CD4-positive, alpha-beta T cell treated with Interleukin-12 subunit alpha and Interleukin-12 subunit beta, for 1 hour (primary cell): ENCODE results near the gene CDCP2.
A peak's percentile ranks its signal among the peaks of the same experiment; 100 is the strongest.

ENCODE experiments used
- DNase-seq: peaks from one replicate; pipeline ENCODE4 v3.0.0-alpha.2; 2020

Gene CDCP2

DNA sequence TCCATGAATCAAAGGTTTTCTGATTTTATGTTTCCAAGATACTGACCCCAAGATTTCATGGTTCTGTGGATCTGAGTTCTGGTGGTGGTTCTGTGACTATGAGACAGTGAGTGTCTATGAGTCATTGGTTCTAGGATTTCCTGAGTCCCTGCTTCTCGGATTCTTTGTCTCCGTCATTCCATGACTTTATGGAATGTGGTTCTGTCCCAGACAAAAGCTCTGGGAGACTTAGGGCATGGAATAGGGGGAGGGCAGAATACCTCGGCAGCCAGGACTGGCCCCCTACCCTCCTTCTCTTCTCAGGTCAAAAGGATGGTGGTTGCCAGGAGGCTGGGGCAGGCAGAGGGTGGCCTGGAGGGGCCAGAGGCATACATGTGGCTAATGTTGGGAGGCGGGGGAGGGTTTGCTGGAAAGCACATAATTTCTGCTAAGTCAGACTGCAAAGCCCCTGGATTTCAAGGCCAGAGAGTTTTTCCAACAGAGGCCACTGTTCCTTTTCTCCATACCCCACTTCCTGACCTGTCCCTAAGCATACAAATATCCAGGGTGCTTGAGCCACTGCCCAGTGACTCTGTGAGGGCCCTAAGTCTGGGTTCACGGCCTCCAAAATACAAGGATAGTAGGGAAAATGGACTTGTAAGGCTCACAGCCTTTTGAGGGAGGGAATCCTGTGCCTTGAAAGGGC, 17.2 kb downstream of the CDCP2 start:
- DNase-seq = no peak

DNA sequence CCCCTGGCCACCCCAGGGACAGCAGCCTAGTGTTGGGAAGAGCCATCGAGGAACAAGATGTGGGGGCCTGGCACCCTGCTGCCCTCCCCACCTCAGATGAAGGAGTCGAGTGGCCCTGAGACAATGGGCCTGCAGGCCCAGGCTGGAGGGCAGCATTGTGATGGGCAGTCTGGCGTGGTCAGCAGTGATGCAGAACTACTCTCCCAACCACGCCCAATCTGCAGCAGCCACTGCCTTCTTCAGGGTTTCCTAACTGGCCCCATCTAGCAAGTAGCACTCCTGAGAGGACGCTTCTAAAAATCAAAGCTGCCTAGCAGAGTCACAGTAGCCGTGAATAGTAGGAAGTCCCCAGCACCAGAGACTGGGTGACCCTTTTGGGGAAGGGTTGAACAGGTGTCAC, 18.5 kb downstream of the CDCP2 start:
- no peak for DNase-seq

DNA sequence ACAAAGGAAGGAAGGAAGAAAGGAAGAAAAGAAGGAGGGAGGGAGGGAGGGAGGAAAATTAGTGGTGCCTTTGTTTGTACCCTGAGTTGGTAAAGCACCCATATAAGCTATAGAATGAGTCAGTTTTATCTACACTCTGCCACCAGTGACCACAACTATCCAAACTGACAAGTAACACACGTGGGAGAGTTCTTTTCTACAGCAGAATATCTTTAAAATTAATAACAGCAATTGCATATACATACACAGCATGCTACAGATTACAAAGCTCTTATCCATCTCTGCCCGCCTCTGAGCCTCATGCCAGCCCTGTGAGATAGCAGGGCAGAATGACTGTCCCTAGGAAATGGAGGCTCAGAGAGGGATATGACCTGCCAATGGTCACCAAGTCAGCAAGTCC, 20.3 kb downstream of the CDCP2 start:
- no peak for DNase-seq

DNA sequence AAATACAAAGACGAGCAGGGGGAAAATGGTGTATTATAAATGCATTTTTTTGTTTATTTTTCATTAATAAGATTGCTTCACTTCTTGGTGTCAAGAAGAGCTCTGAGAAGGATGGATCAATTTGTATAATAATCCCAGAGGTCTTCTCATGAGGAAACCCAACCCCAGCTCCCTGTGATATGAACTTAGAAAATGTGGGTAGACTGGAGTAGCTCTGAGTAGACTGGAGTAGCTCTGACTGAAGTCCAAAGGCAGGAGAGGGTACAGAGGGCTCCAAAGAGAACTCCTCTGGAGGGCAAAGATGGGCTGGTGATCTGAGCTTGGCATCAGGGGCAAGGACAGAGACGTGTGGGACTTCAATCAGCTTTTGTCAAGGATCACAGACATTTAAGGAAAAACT, 21.4 kb downstream of the CDCP2 start:
- DNase-seq = no peak

DNA sequence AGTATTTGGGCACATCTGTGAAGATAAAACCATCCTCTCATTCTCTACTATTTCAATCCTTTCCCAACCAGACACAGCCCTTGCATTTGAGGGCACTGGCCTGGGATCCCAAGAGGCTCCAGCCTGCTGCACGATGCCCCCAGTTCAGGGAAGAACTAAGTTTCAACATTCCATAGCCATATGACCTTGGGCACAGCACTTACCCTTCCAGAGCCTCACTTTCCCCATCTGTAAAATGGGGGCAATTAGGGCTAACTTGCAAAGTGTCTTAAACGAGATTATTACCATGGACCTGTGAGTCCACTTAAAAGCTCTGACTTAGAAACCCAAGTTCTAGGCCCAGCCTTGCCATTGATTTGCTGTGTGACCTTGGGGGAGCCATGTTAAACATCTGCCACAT, 22.9 kb downstream of the CDCP2 start:
- no peak for DNase-seq

DNA sequence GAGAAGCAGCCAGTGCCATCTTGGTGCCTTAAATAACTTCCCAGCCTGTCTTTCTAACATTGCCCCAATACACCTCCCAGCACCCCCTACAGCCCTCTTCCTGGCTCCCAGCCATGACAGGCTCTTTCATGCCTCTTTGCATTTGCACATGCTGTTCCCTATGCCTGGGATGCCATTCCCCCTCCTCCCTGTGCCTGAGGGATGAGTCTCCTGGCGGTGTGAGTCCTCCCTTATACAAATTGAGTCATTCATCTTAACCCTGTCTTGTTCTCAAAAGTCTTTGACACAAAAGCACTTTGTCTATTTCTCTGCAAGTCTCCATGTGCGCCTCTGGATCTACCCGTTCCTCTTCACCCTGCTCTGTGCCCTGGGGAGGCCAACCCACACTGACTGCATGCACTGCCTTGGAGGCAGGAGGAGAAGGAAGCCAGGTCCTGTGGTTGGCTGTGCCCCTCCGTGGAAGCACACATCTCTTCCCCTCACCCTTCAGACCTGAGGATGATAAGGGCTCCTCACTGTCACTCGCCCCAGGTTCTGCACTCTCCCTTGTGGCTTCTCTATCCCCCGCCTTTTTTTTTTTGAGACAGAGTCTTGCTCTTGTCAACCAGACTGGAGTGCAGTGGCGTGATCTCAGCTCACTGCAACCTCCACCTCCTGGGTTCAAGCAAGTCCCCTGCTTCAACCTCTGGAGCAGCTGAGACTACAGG, 25.1 kb downstream of the CDCP2 start:
- DNase-seq = no peak

DNA sequence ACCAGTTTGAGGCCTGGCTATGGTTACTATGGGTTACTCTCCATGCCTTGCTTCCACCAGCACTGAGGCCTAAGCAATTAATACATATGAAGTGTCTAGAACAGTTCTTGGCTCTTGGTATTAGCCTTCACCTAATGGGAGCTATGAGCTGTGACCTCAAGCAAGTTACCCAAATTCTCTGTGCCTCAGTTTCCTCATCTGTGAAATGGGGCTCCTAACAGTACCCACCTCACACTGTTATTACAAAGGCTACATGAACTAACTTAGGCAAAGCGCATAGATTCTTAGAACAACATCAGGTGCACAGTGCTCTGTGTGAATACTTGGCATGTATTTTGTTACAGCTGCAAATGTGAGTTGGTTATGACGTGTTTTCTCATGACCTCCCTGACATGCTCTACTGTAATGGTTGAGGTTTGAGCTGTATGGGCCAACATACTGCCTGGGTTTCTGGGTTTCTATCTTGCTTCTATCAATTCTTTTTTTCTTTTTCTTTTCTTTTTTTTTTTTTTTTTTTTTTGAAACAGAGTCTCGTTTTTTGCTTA, 26.5 kb downstream of the CDCP2 start:
- no peak for DNase-seq

DNA sequence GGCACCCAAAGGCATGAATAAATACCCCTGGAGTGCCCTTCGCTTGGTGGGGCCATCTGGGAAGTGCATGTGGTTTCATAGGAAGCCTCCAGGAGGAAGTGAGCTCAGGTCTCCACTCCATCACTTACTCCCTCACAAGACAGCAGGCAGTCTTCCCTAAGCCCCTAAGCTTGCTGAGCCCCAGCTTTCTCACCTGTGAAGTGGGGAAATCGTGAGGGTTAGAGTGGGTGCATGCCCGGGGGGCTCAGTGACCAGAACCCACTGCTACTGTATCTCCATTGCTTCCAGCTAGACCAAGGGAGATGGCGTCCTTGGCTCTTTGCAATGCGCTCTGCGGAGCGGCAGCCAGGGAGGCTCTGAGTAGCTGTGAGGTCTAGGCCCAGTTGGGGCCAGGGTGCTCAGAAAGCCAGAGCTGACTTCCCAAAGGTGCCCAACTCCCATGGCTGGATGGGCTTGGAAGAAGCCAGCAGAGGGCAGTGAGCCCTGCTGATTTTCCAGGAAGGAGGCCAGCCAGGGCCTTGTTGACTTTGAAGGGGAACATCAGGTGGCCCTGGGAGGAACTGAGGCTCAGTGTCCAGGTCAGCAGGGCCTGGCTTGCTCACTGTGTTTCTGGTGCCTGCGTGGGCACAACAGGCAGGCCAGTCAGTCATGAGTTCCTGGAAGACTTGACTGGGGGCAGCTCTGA, 27.3 kb downstream of the CDCP2 start:
- DNase-seq = no peak

DNA sequence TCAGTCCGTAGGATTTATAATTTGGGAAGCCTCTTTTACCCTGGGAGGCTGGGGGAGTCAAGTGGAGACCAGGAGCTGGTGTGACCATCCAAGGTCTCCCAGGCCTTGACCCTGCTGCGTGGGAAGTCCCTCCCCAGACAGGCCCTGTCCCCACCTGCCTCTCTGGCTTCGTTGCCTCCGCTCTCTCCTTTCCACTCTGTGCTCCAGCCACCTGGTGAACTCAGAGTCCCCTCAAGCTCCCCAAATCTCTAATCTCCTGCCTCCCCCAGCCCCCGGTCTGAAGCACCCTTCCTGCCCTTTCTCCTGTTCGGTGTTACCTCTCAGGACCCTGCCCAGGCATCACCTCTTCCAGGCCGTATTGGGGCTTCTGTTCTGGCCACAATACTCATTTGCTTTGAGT, 27.9 kb downstream of the CDCP2 start:
- no peak for DNase-seq

DNA sequence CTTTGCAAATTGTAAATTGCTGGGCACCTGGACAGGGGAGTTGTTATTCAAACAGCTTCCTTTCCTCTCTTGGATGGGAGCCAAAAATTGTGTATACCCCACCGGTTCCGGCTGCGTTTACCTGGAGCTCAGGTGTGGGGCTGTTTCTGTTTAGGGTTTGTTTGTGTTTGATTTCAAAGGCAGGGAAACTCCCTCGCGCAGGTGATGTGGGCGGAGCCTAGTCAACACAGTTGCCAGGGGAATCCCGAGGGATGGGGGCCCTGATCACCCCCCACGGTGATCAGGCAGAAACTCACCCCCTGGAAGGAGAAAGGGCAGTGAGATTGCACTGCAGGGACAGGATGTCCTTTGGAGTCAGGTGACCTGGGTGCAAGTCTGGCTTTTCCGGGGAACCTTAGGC, 28.3 kb downstream of the CDCP2 start:
- DNase-seq = no peak

DNA sequence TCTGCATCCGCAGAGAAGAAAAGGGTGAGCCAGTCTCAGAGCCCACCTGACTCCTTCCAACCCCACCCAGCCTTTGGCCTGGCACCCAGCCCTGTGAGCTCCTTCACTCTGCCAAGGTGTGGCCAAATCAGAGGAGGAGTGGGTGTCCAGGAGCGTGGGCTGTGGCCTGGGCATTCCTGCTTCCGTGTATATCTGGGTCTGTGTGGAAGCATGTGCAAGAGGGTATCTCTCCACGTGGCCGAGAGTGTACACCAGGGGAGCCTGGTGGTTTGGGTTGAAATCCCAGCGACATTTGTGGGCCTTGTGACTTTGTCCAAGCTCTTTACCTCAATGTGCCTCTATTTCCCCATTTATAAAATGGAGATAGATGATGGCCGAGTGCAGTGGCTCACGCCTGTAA, 29.8 kb downstream of the CDCP2 start:
- DNase-seq = no peak

DNA sequence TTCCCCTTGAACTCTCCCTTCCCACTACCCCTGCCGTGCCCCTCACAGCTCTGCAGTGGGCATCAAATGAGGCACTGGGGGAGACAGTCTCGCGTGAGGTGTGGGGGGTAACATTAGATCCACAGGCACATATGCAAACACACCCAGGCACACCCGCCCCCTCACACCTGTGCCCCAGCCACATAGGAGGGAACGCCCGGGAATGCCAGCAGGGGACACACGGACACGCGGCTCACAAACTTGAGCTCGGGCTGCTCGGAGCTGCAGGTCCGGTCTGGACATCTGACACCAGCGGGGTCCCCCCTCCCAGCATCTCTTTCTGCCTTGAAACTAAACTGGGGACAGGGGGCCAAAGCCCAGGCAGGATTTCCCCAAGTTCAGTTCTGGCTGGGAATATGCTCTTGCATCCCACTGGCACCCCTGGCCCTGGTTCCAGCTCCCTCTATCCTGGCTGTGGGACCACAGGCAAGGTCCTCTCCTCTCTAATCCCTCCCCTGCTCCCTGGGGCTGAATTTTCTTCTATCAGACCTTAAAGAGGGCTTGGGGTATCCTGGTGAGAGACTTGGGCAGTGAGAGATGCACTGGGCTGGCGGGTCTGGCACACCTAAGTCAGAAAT, 30.6 kb downstream of the CDCP2 start:
- DNase-seq = no peak

DNA sequence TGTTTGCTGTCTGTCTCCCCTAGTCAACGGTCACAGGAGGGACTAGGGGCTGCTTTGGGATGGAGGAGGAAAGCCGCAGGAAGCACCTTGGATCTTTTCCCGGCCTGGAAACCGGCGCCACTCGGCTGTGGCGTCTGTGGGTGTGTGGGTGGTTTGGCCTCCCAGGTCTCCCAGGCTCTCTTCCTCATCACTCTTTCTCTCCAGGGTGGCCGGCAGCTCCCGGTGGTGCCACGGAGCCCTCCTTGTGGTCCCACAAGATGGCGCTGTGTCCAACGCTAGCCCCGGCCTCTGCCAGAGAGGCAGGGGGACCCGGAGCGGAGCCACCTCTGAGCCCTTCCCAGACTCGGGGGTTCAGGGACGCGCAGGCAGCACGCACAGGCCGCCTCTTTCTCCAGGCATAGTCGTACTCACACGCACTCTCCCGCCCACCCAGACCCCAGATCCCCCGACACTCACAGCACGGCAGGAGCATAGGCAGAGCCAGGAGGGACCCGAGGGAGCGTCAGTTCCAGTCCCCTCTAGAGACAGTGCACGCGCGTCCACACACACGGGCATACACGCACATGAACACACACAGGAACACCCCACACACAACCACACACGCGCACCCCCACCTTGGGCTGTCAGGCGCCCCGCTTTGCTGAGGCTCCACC, 31.2 kb downstream of the CDCP2 start:
- peak; percentile 61 for DNase-seq

DNA sequence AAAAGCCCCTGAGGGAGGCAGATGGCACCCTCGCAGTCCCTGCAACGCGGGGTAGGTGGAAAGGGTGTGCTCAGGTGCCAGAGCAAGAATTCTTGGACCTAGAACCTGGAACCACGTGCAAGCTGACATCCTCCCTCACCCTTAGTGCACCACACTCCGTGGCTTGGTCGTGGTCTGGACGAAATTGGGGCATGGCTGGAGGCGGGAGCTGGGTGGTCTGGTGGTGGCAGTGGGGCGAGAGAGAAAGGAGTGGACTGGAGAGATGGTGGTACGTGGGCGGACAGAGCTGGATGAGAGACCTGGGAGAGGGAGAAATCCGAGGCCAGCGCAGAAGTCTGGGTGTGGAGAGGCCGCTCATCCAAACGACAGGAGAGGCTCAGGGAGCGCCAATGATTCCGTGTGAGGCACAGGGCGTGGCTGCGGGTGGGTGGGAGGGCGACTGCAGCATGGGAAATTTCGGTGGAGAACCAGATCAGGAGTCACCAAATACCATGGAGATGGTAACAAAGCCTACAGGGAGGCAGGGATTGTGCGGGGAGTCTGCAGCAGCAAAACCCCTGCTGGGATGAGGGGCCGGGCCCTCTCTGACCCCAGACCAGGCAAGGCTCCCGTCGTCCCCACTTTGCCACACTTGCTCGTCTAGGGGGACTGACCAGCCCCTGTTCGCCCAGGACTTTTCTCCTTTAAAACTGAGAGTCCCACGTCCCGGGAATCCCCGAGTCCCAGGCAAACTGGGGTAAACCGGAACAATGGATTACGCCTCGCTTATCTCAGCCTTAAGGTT, 31.9 kb downstream of the CDCP2 start:
- DNase-seq = no peak

DNA sequence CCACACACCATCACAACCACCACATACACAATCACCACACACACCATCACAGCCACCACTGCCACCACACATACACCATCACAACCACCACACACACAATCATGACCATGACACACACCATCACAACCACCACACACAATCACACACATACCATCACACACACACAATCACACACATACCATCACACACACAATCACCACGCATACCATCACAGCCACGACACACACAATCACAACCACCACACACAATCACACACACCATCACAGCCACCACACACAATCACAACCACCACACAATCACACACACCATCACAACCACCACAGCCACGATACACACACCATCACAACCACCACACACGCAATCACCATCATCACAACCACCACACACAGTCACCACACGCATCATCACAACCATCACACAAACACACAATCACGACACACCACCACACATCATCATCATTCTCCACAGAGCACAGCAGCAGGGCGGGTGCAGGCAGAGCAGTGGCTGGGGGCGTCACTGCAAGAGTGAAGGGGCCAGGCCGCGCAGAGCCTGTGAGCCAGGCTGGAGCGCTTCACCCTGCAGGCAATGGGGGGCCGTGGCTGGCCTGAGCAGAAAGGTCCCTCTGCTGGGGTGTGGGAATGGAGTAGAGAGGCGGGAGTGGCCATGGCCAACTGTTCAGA, 32.6 kb downstream of the CDCP2 start:
- no peak for DNase-seq

DNA sequence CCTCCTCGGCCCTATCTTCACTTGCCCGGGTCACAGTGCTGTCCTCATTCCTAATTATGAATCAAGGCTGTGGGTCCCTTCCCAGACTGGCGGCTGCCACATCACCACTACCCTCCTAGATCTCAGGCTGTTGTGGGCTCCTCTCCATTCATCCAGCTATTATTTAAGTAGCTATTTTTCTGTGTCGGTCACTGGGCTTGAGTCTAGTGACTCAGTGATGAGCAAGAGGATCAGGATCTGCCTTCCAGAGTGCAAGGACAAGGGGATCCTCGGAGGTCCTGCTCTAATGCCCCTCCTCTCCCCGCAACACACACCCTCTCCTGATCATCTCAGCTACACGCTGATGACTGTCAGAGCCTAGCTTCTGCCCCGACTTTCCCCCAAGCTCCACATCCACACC, 34.1 kb downstream of the CDCP2 start:
- DNase-seq = no peak

DNA sequence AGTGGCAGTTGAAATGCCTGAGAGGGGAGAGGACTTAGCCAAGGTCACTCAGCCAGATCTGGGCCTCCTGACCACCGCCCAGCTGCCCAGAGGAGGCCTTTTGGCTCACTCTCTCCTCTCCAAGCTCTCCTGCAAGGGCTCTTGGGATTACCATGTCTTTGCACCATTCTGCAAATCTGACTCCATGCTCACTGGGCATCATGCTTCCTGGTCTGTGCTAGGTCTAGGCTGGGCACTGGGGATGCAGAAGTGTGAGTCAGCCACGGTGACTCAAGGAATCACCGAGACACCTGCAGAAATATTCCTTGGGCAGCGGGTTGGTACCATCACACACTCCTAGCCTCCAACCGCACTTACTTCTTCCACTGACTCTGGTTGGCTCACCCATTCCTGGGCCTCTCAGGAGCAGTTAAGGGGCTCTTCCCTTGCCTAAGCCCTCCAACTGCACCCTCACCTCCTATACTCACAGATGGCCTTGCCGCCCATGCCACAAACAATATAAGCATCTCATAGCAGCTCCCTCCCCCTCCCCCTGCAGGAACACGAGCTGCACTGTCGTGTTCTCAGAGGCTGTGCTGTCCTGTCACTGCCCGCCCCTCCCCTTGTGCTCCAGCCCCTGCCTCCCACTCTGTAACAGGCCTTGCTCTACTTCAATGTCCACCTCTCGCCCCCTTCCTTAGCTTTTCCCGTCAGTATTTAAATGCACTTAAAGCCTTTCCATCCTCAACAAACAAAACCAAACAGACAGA, 34.8 kb downstream of the CDCP2 start:
- no peak for DNase-seq

DNA sequence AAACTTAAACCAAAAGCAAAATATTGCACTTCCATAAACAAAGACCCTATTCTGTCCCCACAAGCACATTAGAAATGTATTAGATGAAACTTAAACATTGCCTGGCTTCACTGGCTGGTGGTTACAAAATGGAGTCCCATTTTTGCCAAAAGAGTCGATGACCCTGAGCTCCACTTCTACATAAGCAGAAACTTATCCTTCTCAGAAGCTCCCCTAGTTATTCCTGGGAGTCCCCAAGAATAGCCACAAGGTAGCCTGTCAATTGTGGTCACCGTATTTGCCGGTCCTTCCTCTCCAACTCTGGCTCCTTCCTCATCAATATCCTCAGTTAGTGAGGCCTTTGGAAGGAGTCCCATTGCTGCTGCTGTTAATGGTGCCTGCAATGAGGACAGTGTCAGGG, 37.3 kb downstream of the CDCP2 start:
- DNase-seq = no peak

DNA sequence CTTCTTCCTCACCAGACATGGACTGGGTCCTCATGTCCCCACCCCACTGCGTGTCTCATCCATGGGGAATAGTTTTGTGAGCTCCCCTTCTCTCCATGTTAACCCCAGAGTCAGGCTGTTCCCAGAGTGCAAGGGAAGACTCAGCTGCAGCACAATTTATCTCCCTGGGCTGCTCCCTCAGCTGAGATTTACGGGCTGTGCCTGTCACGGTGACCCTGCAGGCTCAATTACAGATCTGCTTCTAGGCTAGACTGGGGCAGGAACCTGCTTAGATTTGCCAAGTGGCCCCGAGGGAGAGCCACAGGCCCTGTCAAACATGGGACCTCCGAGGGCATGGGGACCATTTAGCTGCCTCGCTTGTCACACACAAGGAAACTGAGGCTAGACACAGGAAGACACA, 37.8 kb downstream of the CDCP2 start:
- DNase-seq = no peak

DNA sequence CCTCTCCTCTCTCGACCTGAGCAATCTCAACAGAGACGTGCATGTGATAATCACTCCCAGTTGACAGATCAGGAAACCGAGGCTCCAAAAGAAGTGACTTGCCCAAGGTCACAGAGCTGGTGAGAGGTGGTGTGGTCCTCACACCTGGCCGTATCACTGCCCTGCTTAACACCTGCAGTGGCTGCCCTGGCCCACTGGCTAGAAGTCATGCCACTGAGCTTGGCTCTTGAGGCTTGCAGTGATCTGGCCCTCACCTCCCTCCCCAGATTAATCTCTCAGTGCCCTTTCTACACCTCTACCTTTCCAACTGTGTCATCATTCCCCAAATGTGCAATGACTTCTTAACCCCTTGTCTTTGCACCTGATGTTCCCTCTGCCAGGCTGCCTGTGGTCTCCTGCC, 38.8 kb downstream of the CDCP2 start:
- DNase-seq = no peak
